HFFc6 (cell line): Measurements from ENCODE around the gene POLE3. TPM values are rescaled to one million over a fixed set of nuclear protein-coding genes. Genes with fewer than 3 reads are reported as not detected.
"Not testable (repeated sequence)": the region's sequence is repeated elsewhere in the genome, so short reads cannot be mapped to it uniquely, and the experiment has no call there.

Source experiments
- DNase-seq: peaks from one replicate; pipeline ENCODE4 v3.0.0-alpha.2; 2018
- H3K27ac Mint-ChIP-seq: 2 replicates; pipeline ENCODE4 v1.8.0; 2020; ENCODE audit warnings: mild to moderate bottlenecking, mixed read lengths
- H3K27me3 Mint-ChIP-seq: 2 replicates; pipeline ENCODE4 v1.8.0; 2021; ENCODE audit warnings: mild to moderate bottlenecking, moderate library complexity, mixed read lengths; ENCODE audit not compliant: insufficient read depth
- H3K36me3 Mint-ChIP-seq: 2 replicates; pipeline ENCODE4 v1.8.0; 2021; ENCODE audit warnings: low read depth, mixed read lengths
- H3K4me1 Mint-ChIP-seq: 2 replicates; pipeline ENCODE4 v1.8.0; 2020; ENCODE audit warnings: low read depth, mixed read lengths
- H3K4me3 Mint-ChIP-seq: 2 replicates; pipeline ENCODE4 v1.8.0; 2020; ENCODE audit warnings: mild to moderate bottlenecking, moderate library complexity, mixed read lengths
- H3K9me3 Mint-ChIP-seq: 2 replicates; pipeline ENCODE4 v1.8.0; 2020; ENCODE audit warnings: mild to moderate bottlenecking, mixed read lengths
- total RNA-seq, 6 experiments: library from RNA; stranded (reverse); fragmentation: NEBNext Ultra II Directional; extraction: Animal tissue kit (Norgen Biotek cat#: 25700); gene quantifications; 2 replicates in 1 of 6; 3 replicates in 5 of 6; pipeline ENCODE4 v1.2.3, GENCODE V29; 2021
- TF ChIP-seq, protein P1 (sequence below): fragments of 200-600 bp; sonication (generic); IDR thresholded peaks from 2 replicates; pipeline ENCODE4 v1.5.0; 2021; ENCODE audit warnings: antibody characterized with exemption, mild to moderate bottlenecking

Gene POLE3
- total RNA-seq, 6 experiments from 2014 or later, result 33.7 to 43.9 (median 37.9) TPM

DNA sequence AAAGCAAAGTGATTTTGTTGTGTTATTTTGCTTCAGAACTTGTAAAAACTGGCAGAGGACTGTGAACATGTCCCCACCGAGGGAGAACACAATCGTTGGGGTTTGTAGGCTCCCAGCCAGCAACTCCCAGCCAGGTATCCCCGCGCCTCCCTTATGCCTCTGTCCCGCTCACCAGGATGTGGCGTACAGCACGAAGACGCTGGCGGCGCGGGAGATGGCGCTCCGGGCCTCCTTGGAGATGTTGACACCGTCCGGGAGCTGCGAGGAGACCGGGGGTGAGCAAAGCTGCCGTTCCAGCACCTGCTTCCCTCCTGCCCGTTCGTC lies 630 bp downstream of the POLE3 start:
- Mint-ChIP-seq H3K4me1 (peaks cover 32% of the 10 kb centered on the region), H3K4me3 (peak overlapping the region; percentile 95), H3K36me3 (peaks cover 24% of the 10 kb centered on the region), H3K27me3 (peaks cover 1% of the 10 kb centered on the region; the same call in 1 of the 2 replicates), H3K27ac (peak overlapping the region; percentile 99), H3K9me3 (no peaks in the 10 kb centered on the region)
- TF ChIP-seq, protein P1, sequence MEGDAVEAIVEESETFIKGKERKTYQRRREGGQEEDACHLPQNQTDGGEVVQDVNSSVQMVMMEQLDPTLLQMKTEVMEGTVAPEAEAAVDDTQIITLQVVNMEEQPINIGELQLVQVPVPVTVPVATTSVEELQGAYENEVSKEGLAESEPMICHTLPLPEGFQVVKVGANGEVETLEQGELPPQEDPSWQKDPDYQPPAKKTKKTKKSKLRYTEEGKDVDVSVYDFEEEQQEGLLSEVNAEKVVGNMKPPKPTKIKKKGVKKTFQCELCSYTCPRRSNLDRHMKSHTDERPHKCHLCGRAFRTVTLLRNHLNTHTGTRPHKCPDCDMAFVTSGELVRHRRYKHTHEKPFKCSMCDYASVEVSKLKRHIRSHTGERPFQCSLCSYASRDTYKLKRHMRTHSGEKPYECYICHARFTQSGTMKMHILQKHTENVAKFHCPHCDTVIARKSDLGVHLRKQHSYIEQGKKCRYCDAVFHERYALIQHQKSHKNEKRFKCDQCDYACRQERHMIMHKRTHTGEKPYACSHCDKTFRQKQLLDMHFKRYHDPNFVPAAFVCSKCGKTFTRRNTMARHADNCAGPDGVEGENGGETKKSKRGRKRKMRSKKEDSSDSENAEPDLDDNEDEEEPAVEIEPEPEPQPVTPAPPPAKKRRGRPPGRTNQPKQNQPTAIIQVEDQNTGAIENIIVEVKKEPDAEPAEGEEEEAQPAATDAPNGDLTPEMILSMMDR, result no peak
- no peak for DNase-seq

- no peaks in the 10 kb centered on the region for H3K9me3 Mint-ChIP-seq
- H3K4me3 Mint-ChIP-seq, result peak overlapping the region; percentile 95
- H3K27ac Mint-ChIP-seq, result peak overlapping the region; percentile 99
- TF ChIP-seq, protein P1, result no peak
- peaks cover 1% of the 10 kb centered on the region; the same call in 1 of the 2 replicates for H3K27me3 Mint-ChIP-seq
- H3K4me1 Mint-ChIP-seq, result peaks cover 32% of the 10 kb centered on the region
- DNase-seq, result no peak
- H3K36me3 Mint-ChIP-seq, result peaks cover 24% of the 10 kb centered on the region
Observed at GRCh38 chr9:113409481-113409880, 994 bp downstream of the POLE3 start.

DNA sequence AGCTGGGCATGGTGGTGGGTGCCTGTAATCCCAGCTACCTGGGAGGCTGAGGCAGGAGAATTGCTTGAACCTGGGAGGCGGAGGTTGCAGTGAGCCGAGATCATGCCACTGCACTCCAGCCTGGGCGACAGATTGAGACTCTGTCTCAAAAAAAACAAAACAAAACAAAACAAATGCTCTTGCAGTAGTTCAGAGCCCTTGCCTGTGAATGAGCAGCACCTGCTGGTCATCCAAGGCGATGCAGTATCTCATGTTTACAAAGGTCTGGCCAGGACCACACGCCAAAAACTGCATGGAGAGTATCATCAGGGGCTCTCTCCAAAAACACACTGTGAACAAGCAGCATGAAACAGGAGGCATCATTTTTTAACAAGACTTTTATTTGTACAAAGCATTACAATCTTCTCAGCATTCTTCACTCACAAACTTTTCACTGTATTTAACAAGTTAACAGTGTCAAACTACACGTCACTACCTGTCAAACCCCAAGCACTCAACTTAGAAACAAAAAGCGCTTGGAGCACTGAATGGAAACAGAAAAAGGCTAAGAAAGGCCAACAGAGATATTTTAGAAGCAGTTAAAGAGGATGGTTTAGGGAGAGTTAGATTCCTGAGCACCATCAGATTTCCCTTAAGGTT lies 3.5 kb downstream of the POLE3 start:
- H3K9me3 Mint-ChIP-seq, H3K4me3 Mint-ChIP-seq, H3K27me3 Mint-ChIP-seq: not testable (repeated sequence)
- Mint-ChIP-seq H3K36me3 (peaks cover 24% of the 10 kb centered on the region), H3K4me1 (peaks cover 32% of the 10 kb centered on the region), H3K27ac (peak overlapping the region; percentile 47; the same call in 1 of the 2 replicates)
- peak; percentile 74 for DNase-seq
- TF ChIP-seq, protein P1, result peak; percentile 88

DNA sequence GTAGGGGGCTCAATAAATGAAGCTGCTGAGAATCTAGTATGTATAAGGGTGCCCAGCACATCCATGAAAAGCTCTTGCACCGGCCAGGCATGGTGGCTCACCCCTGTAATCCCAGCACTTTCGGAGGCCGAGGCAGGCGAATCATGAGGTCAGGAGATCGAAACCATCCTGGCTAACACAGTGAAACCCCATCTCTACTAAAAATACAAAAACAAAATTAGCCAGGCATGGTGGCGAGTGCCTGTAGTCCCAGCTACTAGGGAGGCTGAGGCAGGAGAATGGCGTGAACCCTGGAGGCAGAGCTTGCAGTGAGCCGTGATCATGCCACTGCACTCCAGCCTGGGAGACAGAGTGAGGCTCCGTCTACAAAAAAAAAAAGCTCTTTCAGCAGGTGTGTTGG lies 4.1 kb downstream of the POLE3 start:
- not testable (repeated sequence) for H3K4me3 Mint-ChIP-seq, H3K9me3 Mint-ChIP-seq, H3K27me3 Mint-ChIP-seq, DNase-seq, H3K27ac Mint-ChIP-seq
- peaks cover 24% of the 10 kb centered on the region for H3K36me3 Mint-ChIP-seq
- H3K4me1 Mint-ChIP-seq, result peaks cover 38% of the 10 kb centered on the region

GRCh38 chr9:113403646-113404045 lies 6.8 kb downstream of the POLE3 start:
- no peak for DNase-seq
- H3K4me3 Mint-ChIP-seq, result no peak overlapping the region
- no peaks in the 10 kb centered on the region for H3K27me3 Mint-ChIP-seq
- H3K4me1 Mint-ChIP-seq, result peaks cover 44% of the 10 kb centered on the region
- H3K36me3 Mint-ChIP-seq, result peaks cover 13% of the 10 kb centered on the region
- H3K9me3 Mint-ChIP-seq, result no peaks in the 10 kb centered on the region
- no peak overlapping the region for H3K27ac Mint-ChIP-seq
- TF ChIP-seq, protein P1, result no peak

DNA sequence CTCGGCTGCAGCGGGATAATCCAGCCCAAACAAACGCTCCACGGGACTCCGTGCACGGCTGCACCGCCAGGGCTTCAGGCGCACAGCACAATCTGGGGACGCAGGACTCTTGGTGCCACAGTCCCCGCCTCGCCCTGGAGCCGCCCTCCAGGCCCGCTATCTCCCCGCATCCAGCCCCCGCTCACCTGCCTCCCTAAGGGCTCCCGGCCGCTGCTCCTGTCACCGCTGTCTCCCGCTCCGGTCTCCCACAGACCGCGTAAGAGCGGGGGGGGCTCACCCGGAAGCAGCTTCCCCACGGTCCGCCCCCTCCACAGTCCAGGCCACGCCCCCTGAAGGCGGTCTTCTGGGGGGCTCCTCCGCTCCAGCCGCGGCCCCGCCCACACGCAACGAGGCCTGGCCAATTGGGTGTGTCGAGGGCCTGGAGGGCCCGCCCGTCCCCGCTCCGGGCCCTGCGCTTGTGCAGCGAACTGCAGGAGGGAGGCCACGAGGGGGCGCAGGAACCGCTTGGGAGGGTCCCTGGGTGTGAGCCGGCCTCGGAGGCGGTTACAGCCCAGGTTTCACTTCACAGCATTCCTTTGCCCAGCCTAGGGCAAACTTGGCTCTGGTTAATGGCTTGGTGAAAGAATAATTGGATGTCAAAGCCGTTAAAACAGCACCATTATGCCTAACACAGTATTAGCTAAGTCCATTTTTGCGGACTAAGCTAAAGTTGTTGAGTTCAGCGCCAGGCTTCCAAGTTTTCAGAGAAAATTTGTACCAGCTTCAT lies 9.3 kb downstream of the POLE3 start, which contains the start of gene ALAD:
TSS of gene ALAD (minus strand) at position 258 of the 766 bp plus-strand sequence. CDS start 7,725 bp downstream, outside the sequence.
- peak within 1 kb of the TSS; percentile 96 for H3K4me3 Mint-ChIP-seq
- DNase-seq, result peak; percentile 97
- H3K27ac Mint-ChIP-seq, result peak within 1 kb of the TSS; percentile 77
- TF ChIP-seq, protein P1, result peak; percentile 96
- peaks cover 40% of the 10 kb centered on the region for H3K4me1 Mint-ChIP-seq
- no peaks in the 10 kb centered on the region for H3K27me3 Mint-ChIP-seq
- no peaks in the 10 kb centered on the region for H3K36me3 Mint-ChIP-seq
- no peaks in the 10 kb centered on the region for H3K9me3 Mint-ChIP-seq
